Ovary (tissue), 9 donors: ENCODE results near the gene BCL2A1. TPM values are rescaled to one million over a fixed set of nuclear protein-coding genes. Genes with fewer than 3 reads are reported as not detected.

Source experiments
- DNase-seq, 5 donors: peaks; one replicate each; pipeline ENCODE4 v3.0.0-alpha.2; 2019 to 2020
- H3K27ac ChIP-seq, 2 donors: fragments of 200-600 bp; one replicate each; pipeline versions ENCODE4 v1.5.1 to v1.8.0; 2019 to 2022
- H3K27me3 ChIP-seq: fragments of 200-600 bp; one replicate; pipeline ENCODE4 v1.8.0; 2022
- H3K36me3 ChIP-seq: fragments of 200-600 bp; sonication (generic); one replicate; pipeline ENCODE4 v1.5.1; 2019
- H3K4me1 ChIP-seq: one replicate; pipeline ENCODE4 v1.8.1; 2013; ENCODE audit warnings: mild to moderate bottlenecking, moderate library complexity; ENCODE audit not compliant: insufficient read depth
- H3K4me3 ChIP-seq: fragments of 200-600 bp; sonication (generic); one replicate; pipeline ENCODE4 v1.5.1; 2017
- H3K9me3 ChIP-seq, 2 donors: fragments of 200-600 bp in 1 of 2; sonication (generic) in 1 of 2; one replicate each; pipeline versions ENCODE4 v1.5.1 to v1.8.1; 2013 to 2019; ENCODE audit warnings: mild to moderate bottlenecking in 1 of 2, moderate library complexity in 1 of 2
- CTCF ChIP-seq, 3 donors: fragments of 450-650 bp in 2 of 3; fragments of 200-600 bp in 1 of 3; IDR thresholded peaks; one replicate each; pipeline versions ENCODE4 v1.5.1 to v1.8.0; 2016 to 2022; ENCODE audit warnings: antibody characterized with exemption in 3 of 3, mild to moderate bottlenecking in 1 of 3
- EP300 ChIP-seq: sonication (generic); formaldehyde crosslinking; IDR thresholded peaks from one replicate; pipeline ENCODE4 v1.6.1; 2017; ENCODE audit warnings: antibody characterized with exemption
- POLR2A ChIP-seq: fragments of 450-650 bp; IDR thresholded peaks from one replicate; pipeline ENCODE4 v1.6.1; 2017; ENCODE audit warnings: antibody characterized with exemption, mild to moderate bottlenecking, moderate library complexity
- WGBS, 3 donors: extraction: QIAGEN DNeasy Blood & Tissue Kit in 1 of 3; methylation state at CpG; one replicate each; pipeline versions ENCODE4 v1.1.5 to v1.1.7; 2013 to 2017; 5-methylcytosine and 5-hydroxymethylcytosine counted together
- intact Hi-C, 4 donors: fragments of 100-400 bp; cut with DNase I; formaldehyde crosslinking; loops; one replicate each; pipeline versions ENCODE4 v1.11.0 to v1.15.1; 2022 to 2023
- polyA plus RNA-seq, 2 donors: library from polyadenylated mRNA; stranded (reverse); fragments of 200-250 nt in 1 of 2; fragments of 350-450 nt in 1 of 2; fragmentation: Illumina TruSeq in 1 of 2; extraction: RNeasy Lipid Tissue Mini Kit (QIAGEN cat#74804) in 1 of 2; gene quantifications; one replicate each; pipeline ENCODE4 v1.2.3, GENCODE V29; 2013 to 2014
- total RNA-seq, 7 donors: library from RNA; depleted of rRNA in 2 of 7; stranded (reverse); fragments of >200 nt in 2 of 7; fragmentation: NEBNext Ultra II Directional in 3 of 7; extraction: Animal tissue kit (Norgen Biotek cat#: 25700) in 3 of 7; gene quantifications; one replicate each; pipeline versions ENCODE4 v1.1.0 to v1.2.4, GENCODE V29; 2016 to 2023
- donor health status: DM: no; HTN: no; CAD: no; lungs with moderate emphysema.
- donor health status: DM: no; HTN: no; CAD: no.
- donor health status: Bipolar disorder and iron deficiency.
- donor health status: DM: yes; HTN: yes; CAD: no.
- donor health status: DM: no; HTN: no; CAD: no.
- donor health status: DM: yes; HTN: yes; CAD: no.

Gene BCL2A1
- total and polyA plus RNA-seq, 9 donors: 0.48 to 4.0 (median 1.2) TPM; not detected in 1

- Histone ChIP-seq H3K4me1 (no peaks in the 10 kb centered on the region), H3K9me3 (no peaks in the 10 kb centered on the region), H3K4me3 (no peak overlapping the region), H3K27ac (no peak overlapping the region), H3K27me3 (no peaks in the 10 kb centered on the region), H3K36me3 (no peaks in the 10 kb centered on the region)
- WGBS, 3 donors: 78 to 88% (median 84%) methylated on average over 3 of the region's 3 CpGs
- TF ChIP-seq POLR2A: no peak
- TF ChIP-seq CTCF (IDR thresholded peaks at IDR 0.05): no peak
- no peak for TF ChIP-seq EP300
- intact Hi-C loops: loop anchor here in 1 of 4 donors (10.0 kb wide), 1 partner anchor 83 kb away; no protein-coding TSS in a partner anchor
- DNase-seq: no peak
Observed at GRCh38 chr15:79987969-79988368, 17.0 kb upstream of the BCL2A1 start.

GRCh38 chr15:79987569-79987955, 16.6 kb upstream of the BCL2A1 start:
- Histone ChIP-seq H3K27me3 (no peaks in the 10 kb centered on the region), H3K4me1 (no peaks in the 10 kb centered on the region), H3K36me3 (no peaks in the 10 kb centered on the region), H3K9me3 (no peaks in the 10 kb centered on the region), H3K27ac (no peak overlapping the region), H3K4me3 (no peak overlapping the region)
- 82 to 85% (median 84%) methylated on average over 7 of the region's 7 CpGs for WGBS, 3 donors
- DNase-seq: no peak
- TF ChIP-seq POLR2A (no peak), EP300 (no peak), CTCF (IDR thresholded peaks at IDR 0.05) (no peak)
- intact Hi-C loops: loop anchor here in 1 of 4 donors (10.0 kb wide), 1 partner anchor 83 kb away; no protein-coding TSS in a partner anchor

- Histone ChIP-seq H3K9me3 (no peaks in the 10 kb centered on the region), H3K36me3 (no peaks in the 10 kb centered on the region), H3K4me1 (peaks cover 8% of the 10 kb centered on the region), H3K27ac (no peak overlapping the region), H3K27me3 (no peaks in the 10 kb centered on the region), H3K4me3 (no peak overlapping the region)
- DNase-seq: no peak
- intact Hi-C loops: loop anchor here in 1 of 4 donors (10.0 kb wide), 1 partner anchor 77 kb away; no protein-coding TSS in a partner anchor
- TF ChIP-seq POLR2A (no peak), CTCF (IDR thresholded peaks at IDR 0.05) (no peak), EP300 (no peak)
- WGBS, 3 donors: 78 to 81% (median 80%) methylated on average over 7 of the region's 7 CpGs
Observed at GRCh38 chr15:79981831-79982455, 10.9 kb upstream of the BCL2A1 start.

GRCh38 chr15:79978655-79979514, 7.9 kb upstream of the BCL2A1 start:
- Histone ChIP-seq H3K27me3 (no peaks in the 10 kb centered on the region), H3K27ac (peak overlapping the region in 1 of 2 donors; percentile 14), H3K4me3 (no peak overlapping the region), H3K9me3 (no peaks in the 10 kb centered on the region), H3K36me3 (no peaks in the 10 kb centered on the region), H3K4me1 (peaks cover 8% of the 10 kb centered on the region)
- DNase-seq: no peak
- 46 to 60% (median 47%) methylated on average over 5 of the region's 5 CpGs for WGBS, 3 donors
- TF ChIP-seq EP300 (no peak), POLR2A (no peak)
- intact Hi-C loops: no loop called here
